ENCODE results near the gene RAB7A. TPM values are rescaled to one million over a fixed set of nuclear protein-coding genes. Genes with fewer than 3 reads are reported as not detected.

Gene RAB7A
- total and polyA plus RNA-seq, 9 donors: 31.5 to 160 (median 141) TPM

DNA sequence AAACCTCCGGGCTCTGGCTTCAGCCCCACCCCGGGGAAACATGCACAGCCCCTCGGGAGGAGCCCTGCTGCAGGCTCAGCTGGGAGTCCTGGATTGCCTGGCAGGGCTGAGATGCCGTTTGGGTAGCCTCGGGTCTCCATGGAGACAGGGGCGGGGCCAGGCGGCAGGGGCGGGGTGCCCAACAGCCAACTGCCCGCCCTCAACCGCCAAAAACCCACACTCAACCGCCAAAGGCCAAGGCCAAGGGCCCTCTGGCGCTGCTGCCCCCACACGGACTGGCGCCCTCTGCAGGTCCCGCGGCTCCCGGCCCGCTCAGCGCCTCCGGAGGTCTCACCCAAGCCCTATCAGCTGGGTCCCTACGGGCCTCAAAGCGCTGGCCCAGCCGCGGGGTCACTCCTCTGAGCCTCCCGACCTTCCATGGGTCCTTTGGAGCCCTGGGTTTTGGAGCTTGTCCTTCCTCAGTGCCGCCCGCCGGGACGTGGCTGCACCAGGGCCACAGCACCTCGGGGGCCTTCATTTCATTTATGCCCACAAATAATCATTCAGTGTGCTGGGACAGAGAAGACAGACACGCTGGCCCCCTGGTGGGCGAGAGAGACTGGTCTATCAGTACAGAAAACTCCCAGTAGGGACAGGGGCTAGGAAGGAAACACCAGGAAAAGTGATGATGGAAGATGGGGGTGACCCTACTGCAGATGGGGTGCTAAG is 119.9 kb downstream of the RAB7A start:
- H3K4me3 ChIP-seq (ENCODE audit: low read length): peak overlapping the region; percentile 45
- H3K27me3 ChIP-seq (ENCODE audit: control insufficient read depth, insufficient read depth, low read length): no peaks in the 10 kb centered on the region
- H3K36me3 ChIP-seq (ENCODE audit: control insufficient read depth, insufficient read depth, low read length): no peaks in the 10 kb centered on the region
- no peaks in the 10 kb centered on the region for H3K9me3 ChIP-seq (replicated peaks; ENCODE audit: control insufficient read depth, low read depth, low read length)
- 2% methylated on average over 27 of the region's 32 CpGs for WGBS (ENCODE audit: insufficient coverage)
- H3K4me1 ChIP-seq (ENCODE audit: control insufficient read depth, insufficient read depth, low read length): peaks cover 53% of the 10 kb centered on the region
- H3K27ac ChIP-seq (ENCODE audit: low read length): peak overlapping the region; percentile 67
- DNase-seq: peak; percentile 73

DNA sequence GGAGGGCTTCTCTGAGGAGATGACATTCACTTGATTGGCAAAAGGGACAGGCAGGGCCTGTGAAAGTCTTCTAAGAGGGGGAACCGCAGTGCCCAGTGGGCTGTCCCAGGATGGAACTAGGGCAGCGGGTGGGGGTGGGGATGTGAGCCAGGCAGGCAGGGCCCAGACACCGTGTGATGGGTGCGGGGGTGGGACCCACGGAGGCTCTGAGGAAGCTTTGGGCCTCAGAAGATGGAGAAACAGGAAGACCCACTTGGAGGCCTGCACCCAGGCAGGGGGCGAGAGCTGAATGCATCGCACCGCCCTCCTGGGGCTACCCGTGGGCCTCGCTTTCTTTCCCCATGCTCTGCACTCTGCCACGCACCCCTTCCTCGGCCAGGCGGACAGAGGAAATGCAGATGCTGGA is 120.5 kb downstream of the RAB7A start:
- Histone ChIP-seq H3K4me3 (ENCODE audit: low read length) (no peak overlapping the region), H3K36me3 (ENCODE audit: control insufficient read depth, insufficient read depth, low read length) (no peaks in the 10 kb centered on the region), H3K27me3 (ENCODE audit: control insufficient read depth, insufficient read depth, low read length) (no peaks in the 10 kb centered on the region), H3K27ac (ENCODE audit: low read length) (no peak overlapping the region), H3K9me3 (replicated peaks; ENCODE audit: control insufficient read depth, low read depth, low read length) (no peaks in the 10 kb centered on the region), H3K4me1 (ENCODE audit: control insufficient read depth, insufficient read depth, low read length) (peaks cover 53% of the 10 kb centered on the region)
- WGBS (ENCODE audit: insufficient coverage): 84% methylated on average over 5 of the region's 13 CpGs
- no peak for DNase-seq

DNA sequence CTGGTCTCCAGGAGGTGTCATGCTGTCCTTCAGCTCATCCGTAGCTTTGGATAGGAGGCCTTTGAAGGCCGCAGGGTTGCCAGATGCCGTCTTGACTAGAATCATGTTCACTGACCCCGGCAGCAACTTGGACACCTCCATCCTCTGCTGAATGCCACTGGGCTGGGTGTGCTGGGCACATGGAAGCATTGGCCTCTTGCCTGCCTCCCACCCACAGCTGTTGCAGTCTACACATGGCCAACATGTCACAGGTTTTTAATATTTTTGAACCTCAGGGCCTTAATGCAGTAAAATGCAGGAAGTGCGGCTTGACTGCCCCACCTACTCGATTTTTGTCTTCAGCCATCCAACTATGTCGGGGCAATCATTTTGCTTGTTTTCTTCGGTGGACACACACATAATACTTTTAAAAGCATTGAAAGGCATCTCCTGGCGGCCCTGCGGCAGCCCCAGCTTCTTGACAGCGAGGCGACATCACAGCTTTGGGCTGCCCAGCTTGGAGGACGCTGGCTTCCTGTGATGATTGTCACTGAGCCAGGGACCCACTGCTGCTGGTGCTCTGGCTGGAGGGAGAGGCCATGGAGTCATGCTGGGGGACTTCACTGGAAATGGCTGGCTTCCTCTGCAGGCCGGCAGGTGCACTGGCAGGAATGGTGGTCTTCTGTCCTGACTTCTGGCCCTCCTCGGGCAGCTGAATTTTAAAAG is 121.8 kb downstream of the RAB7A start:
- no peaks in the 10 kb centered on the region for H3K9me3 ChIP-seq (replicated peaks; ENCODE audit: control insufficient read depth, low read depth, low read length)
- DNase-seq: peak; percentile 39
- H3K36me3 ChIP-seq (ENCODE audit: control insufficient read depth, insufficient read depth, low read length): no peaks in the 10 kb centered on the region
- peaks cover 53% of the 10 kb centered on the region for H3K4me1 ChIP-seq (ENCODE audit: control insufficient read depth, insufficient read depth, low read length)
- WGBS (ENCODE audit: insufficient coverage): 75% methylated on average over 14 of the region's 15 CpGs
- no peaks in the 10 kb centered on the region for H3K27me3 ChIP-seq (ENCODE audit: control insufficient read depth, insufficient read depth, low read length)
- H3K27ac ChIP-seq (ENCODE audit: low read length): peak overlapping the region; percentile 47
- no peak overlapping the region for H3K4me3 ChIP-seq (ENCODE audit: low read length)

DNA sequence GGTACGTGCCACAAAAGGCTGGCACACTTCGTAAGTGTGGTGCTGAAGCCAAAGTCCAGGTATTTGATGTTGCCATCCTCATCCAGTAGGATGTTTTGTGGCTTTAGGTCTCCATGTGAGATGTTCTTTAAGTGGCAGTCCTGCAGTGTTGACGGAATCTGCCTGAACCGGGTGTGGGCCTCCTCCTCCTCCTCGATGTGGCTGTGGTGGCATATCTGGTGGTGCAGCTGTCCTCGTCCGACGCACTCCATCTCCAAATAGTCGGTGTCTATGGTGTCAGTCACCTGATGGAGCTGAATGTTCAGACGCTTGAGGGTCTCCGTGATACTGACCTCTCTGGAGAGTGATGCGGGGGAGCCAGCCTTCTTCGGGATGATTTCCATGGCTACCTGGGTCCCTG is 123.0 kb downstream of the RAB7A start:
- Histone ChIP-seq H3K36me3 (ENCODE audit: control insufficient read depth, insufficient read depth, low read length) (no peaks in the 10 kb centered on the region), H3K27me3 (ENCODE audit: control insufficient read depth, insufficient read depth, low read length) (no peaks in the 10 kb centered on the region), H3K4me3 (ENCODE audit: low read length) (no peak overlapping the region), H3K9me3 (replicated peaks; ENCODE audit: control insufficient read depth, low read depth, low read length) (peaks cover 7% of the 10 kb centered on the region), H3K4me1 (ENCODE audit: control insufficient read depth, insufficient read depth, low read length) (peaks cover 53% of the 10 kb centered on the region), H3K27ac (ENCODE audit: low read length) (peak overlapping the region; percentile 59)
- DNase-seq: no peak
- WGBS (ENCODE audit: insufficient coverage): 86% methylated on average over 10 of the region's 13 CpGs

DNA sequence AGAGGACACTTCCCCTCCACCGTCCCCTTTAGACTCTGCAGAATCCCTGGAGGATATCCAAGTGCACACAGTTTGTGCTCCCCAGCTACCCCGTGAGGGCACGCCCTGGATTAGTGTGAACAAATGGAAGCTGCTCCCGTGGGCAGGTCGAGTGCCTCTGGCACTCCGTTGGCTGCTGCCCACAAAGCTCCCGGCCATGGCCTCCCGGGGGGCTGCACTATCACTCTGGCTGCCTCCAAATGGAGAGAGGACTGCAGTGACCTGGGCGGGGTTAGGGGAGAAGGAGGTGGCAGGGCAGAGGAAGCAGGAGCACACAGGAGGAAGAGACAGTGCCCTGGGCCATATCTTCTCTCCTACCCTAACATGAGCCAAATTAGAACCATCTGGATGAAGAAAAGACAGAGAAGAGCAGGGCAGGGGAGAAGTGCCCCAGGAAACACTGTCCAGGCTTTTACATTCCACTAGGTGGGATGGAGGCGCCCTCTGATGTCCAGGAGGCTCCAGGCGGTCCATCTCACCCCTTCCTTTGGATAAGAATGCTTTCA is 124.0 kb downstream of the RAB7A start:
- no peaks in the 10 kb centered on the region for H3K36me3 ChIP-seq (ENCODE audit: control insufficient read depth, insufficient read depth, low read length)
- no peaks in the 10 kb centered on the region for H3K27me3 ChIP-seq (ENCODE audit: control insufficient read depth, insufficient read depth, low read length)
- peak; percentile 30 for DNase-seq
- 54% methylated on average over 9 of the region's 11 CpGs for WGBS (ENCODE audit: insufficient coverage)
- H3K27ac ChIP-seq (ENCODE audit: low read length): no peak overlapping the region
- H3K9me3 ChIP-seq (replicated peaks; ENCODE audit: control insufficient read depth, low read depth, low read length): peaks cover 14% of the 10 kb centered on the region
- H3K4me1 ChIP-seq (ENCODE audit: control insufficient read depth, insufficient read depth, low read length): peaks cover 53% of the 10 kb centered on the region
- no peak overlapping the region for H3K4me3 ChIP-seq (ENCODE audit: low read length)

DNA sequence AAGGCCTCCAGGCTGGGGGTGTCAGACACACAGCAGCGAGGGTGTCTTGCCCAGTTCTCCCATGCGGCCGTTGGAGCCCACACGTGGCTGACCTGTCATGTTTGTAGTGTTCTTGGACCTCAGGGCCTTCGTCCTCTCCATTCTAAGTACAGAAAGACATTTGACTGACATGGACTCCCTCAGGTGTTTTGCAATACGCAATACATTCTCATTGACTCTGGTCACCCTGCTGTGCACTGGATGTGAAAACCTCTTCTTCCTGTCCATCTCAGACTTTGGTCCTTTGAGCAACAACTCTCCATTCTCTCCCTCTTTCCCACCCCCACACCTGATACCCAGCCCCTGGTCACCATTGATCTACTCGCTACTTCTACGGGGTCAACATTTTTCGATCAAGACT is 124.6 kb downstream of the RAB7A start:
- 87% methylated on average over 6 of the region's 9 CpGs for WGBS (ENCODE audit: insufficient coverage)
- no peaks in the 10 kb centered on the region for H3K36me3 ChIP-seq (ENCODE audit: control insufficient read depth, insufficient read depth, low read length)
- H3K4me3 ChIP-seq (ENCODE audit: low read length): no peak overlapping the region
- H3K4me1 ChIP-seq (ENCODE audit: control insufficient read depth, insufficient read depth, low read length): peaks cover 49% of the 10 kb centered on the region
- H3K27ac ChIP-seq (ENCODE audit: low read length): no peak overlapping the region
- H3K9me3 ChIP-seq (replicated peaks; ENCODE audit: control insufficient read depth, low read depth, low read length): peaks cover 14% of the 10 kb centered on the region
- no peak for DNase-seq
- no peaks in the 10 kb centered on the region for H3K27me3 ChIP-seq (ENCODE audit: control insufficient read depth, insufficient read depth, low read length)

DNA sequence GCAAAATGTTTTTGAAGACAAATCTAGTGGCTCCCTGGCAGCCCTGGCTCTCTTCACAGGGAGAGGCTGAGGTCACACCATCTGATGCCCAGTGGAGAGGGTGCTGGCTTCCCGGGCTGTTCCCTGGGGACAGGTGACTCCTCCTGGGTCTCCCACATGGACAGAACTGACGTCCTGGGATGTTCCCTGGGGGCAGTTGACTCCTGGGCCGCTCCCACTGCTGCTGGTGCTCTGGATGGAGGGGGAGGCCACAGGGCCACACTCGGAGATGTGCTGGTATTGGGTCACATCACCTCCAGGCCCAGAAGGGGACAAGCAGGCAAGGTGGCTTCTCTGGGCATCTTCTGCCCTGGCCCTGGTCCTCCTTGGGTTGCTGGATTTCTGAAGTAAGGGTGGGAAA is 125.6 kb downstream of the RAB7A start:
- Histone ChIP-seq H3K9me3 (replicated peaks; ENCODE audit: control insufficient read depth, low read depth, low read length) (peaks cover 16% of the 10 kb centered on the region), H3K4me1 (ENCODE audit: control insufficient read depth, insufficient read depth, low read length) (peaks cover 39% of the 10 kb centered on the region), H3K27ac (ENCODE audit: low read length) (no peak overlapping the region), H3K36me3 (ENCODE audit: control insufficient read depth, insufficient read depth, low read length) (no peaks in the 10 kb centered on the region), H3K4me3 (ENCODE audit: low read length) (no peak overlapping the region), H3K27me3 (ENCODE audit: control insufficient read depth, insufficient read depth, low read length) (no peaks in the 10 kb centered on the region)
- 33% methylated on average over 2 of the region's 4 CpGs for WGBS (ENCODE audit: insufficient coverage)
- no peak for DNase-seq

DNA sequence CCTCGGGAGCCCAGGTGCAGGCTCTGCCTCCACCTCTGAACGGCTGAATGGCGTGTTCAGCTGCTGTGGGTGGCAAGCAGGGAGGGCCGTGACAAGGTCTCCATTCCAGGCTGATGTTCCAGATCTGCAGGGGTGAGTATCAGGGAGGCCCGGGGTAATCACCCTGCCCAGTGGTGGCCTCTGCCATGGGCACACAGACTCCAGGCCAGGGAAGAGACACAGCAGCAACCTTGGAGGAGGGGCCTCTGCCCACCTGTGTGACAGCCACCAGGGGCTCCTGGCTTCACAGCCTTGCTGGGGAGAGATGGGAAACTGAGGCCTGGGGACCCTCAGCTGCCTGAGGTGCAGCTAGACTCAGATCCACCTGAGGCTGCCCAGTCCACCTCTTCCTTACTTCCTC is 127.8 kb downstream of the RAB7A start:
- Histone ChIP-seq H3K9me3 (replicated peaks; ENCODE audit: control insufficient read depth, low read depth, low read length) (peaks cover 29% of the 10 kb centered on the region), H3K27me3 (ENCODE audit: control insufficient read depth, insufficient read depth, low read length) (no peaks in the 10 kb centered on the region), H3K4me1 (ENCODE audit: control insufficient read depth, insufficient read depth, low read length) (peaks cover 17% of the 10 kb centered on the region), H3K27ac (ENCODE audit: low read length) (no peak overlapping the region), H3K4me3 (ENCODE audit: low read length) (no peak overlapping the region), H3K36me3 (ENCODE audit: control insufficient read depth, insufficient read depth, low read length) (no peaks in the 10 kb centered on the region)
- no peak for DNase-seq
- 87% methylated on average over 3 of the region's 5 CpGs for WGBS (ENCODE audit: insufficient coverage)

DNA sequence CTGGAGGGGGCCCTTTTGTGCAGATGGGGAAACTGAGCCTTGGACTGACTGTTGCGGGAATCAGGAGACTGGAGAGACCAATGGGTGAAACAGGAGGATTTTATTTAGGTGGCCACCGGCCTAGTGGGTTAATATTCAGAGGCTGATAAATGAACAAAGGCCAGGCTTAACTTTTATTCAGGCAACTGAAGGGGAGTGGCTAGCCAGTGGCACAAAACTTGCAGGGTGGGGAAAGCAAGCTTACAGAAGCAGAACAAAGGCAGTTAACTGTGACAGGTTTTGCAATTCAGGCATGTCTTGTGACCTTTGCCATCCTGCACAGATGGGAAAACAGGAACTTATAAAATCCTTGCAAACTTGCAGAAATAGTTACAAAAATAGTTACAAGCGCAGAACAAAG is 128.5 kb downstream of the RAB7A start:
- H3K9me3 ChIP-seq (replicated peaks; ENCODE audit: control insufficient read depth, low read depth, low read length): peaks cover 35% of the 10 kb centered on the region
- no peaks in the 10 kb centered on the region for H3K36me3 ChIP-seq (ENCODE audit: control insufficient read depth, insufficient read depth, low read length)
- no peaks in the 10 kb centered on the region for H3K27me3 ChIP-seq (ENCODE audit: control insufficient read depth, insufficient read depth, low read length)
- H3K27ac ChIP-seq (ENCODE audit: low read length): no peak overlapping the region
- H3K4me1 ChIP-seq (ENCODE audit: control insufficient read depth, insufficient read depth, low read length): peaks cover 11% of the 10 kb centered on the region
- no peak for DNase-seq
- H3K4me3 ChIP-seq (ENCODE audit: low read length): no peak overlapping the region
- 77% methylated on average over 3 of the region's 3 CpGs for WGBS (ENCODE audit: insufficient coverage)

DNA sequence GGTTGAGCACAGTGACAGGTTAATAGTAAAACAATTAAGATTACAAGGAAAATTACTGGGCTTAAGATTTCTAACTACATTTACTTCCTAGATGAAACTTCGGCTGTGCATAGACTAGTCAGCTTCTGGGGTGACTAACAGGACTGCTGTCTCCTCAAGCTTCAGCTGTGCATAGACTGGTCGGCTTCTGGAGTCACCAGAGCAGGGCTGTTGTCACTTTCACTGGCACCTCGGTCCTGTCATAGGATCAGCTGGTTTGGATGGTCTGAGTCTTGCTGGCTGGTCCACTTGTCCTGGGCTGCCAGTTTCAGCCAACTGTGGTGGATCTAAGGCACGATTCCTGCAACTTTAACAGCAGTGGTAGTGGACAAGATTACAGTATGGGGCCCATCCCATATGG is 129.6 kb downstream of the RAB7A start:
- Histone ChIP-seq H3K27me3 (ENCODE audit: control insufficient read depth, insufficient read depth, low read length) (no peaks in the 10 kb centered on the region), H3K4me1 (ENCODE audit: control insufficient read depth, insufficient read depth, low read length) (no peaks in the 10 kb centered on the region), H3K9me3 (replicated peaks; ENCODE audit: control insufficient read depth, low read depth, low read length) (peaks cover 46% of the 10 kb centered on the region), H3K36me3 (ENCODE audit: control insufficient read depth, insufficient read depth, low read length) (no peaks in the 10 kb centered on the region), H3K4me3 (ENCODE audit: low read length) (no peak overlapping the region), H3K27ac (ENCODE audit: low read length) (no peak overlapping the region)
- DNase-seq: no peak
- WGBS (ENCODE audit: insufficient coverage): 67% methylated on average over 3 of the region's 4 CpGs

All from muscle of leg (tissue), 11 donors.